ENCODE measurements around the gene LMBRD1. TPM values are rescaled to one million over a fixed set of nuclear protein-coding genes. Genes with fewer than 3 reads are reported as not detected.

Gene LMBRD1
- polyA plus RNA-seq, 1 of the 3 experiments (the other 2 are of a cell fraction): 6.5 TPM

- ChIA-PET CTCF (no interaction called here), POLR2A (no interaction called here)
- WGBS (ENCODE audit: low lambda C conversion rate): 4% methylated on average over 1 of the region's 1 CpG
Observed at GRCh38 chr6:69627625-69628024, 169.2 kb downstream of the LMBRD1 start.

GRCh38 chr6:69624944-69625343 lies 171.9 kb downstream of the LMBRD1 start:
- Histone ChIP-seq H2AFZ (ENCODE audit: low read depth) (no peak overlapping the region), H3K79me2 (ENCODE audit: insufficient read depth) (no peaks in the 10 kb centered on the region), H3K9ac (no peak overlapping the region), H3K9me2 (no peaks in the 10 kb centered on the region), H3K4me3 (ENCODE audit: low read depth in 2 of 2, low read length in 1 of 2) (no peak overlapping the region), H4K20me1 (ENCODE audit: insufficient read depth) (no peaks in the 10 kb centered on the region), H3K4me2 (no peak overlapping the region), H3K36me3 (replicated peaks in 1 of 2; ENCODE audit: control insufficient read depth in 1 of 2, insufficient read depth in 2 of 2, low read length in 1 of 2) (no peaks in the 10 kb centered on the region), H3K4me1 (ENCODE audit: control insufficient read depth in 1 of 2, insufficient read depth in 2 of 2, low read depth in 1 of 2, low read length in 1 of 2) (no peaks in the 10 kb centered on the region), H3K27ac (ENCODE audit: low read depth in 2 of 2, low read length in 1 of 2) (no peak overlapping the region), H3K27me3 (ENCODE audit: insufficient read depth) (no peaks in the 10 kb centered on the region), H3K9me3 (no peaks in the 10 kb centered on the region), H3F3A (replicated peaks; ENCODE audit: insufficient read depth) (no peaks in the 10 kb centered on the region)
- CTCF ChIA-PET: no interaction called here
- 42% methylated on average over 2 of the region's 2 CpGs for WGBS (ENCODE audit: low lambda C conversion rate)
- POLR2A ChIA-PET: no interaction called here
- no peak for DNase-seq
- TF ChIP-seq EP300 (IDR thresholded peaks at IDR 0.05; ENCODE audit: borderline replicate concordance in 1 of 2, low read depth in 1 of 2, low read length in 1 of 2) (no peak), ZBTB33 (IDR thresholded peaks at IDR 0.05; ENCODE audit: borderline replicate concordance, low read depth) (no peak), TAF1 (IDR thresholded peaks at IDR 0.05; ENCODE audit: borderline replicate concordance, low read depth, low read length) (no peak)

More at GRCh38 chr6:69627625-69628024, 169.2 kb downstream of the LMBRD1 start:
- no peaks in the 10 kb centered on the region for H3K9me3 ChIP-seq
- H3K4me1 ChIP-seq (ENCODE audit: control insufficient read depth in 1 of 2, insufficient read depth in 2 of 2, low read depth in 1 of 2, low read length in 1 of 2): no peaks in the 10 kb centered on the region
- TF ChIP-seq GABPA (IDR thresholded peaks at IDR 0.05; ENCODE audit: low read depth): no peak
- TF ChIP-seq TCF12 (IDR thresholded peaks at IDR 0.05): no peak
- TF ChIP-seq POLR2AphosphoS5 (IDR thresholded peaks at IDR 0.05; ENCODE audit: low read depth, low read length): no peak
- TF ChIP-seq EZH2phosphoT487 (IDR thresholded peaks at IDR 0.05; ENCODE audit: borderline replicate concordance, low read depth): no peak
- no peaks in the 10 kb centered on the region for H3K36me3 ChIP-seq (replicated peaks in 1 of 2; ENCODE audit: control insufficient read depth in 1 of 2, insufficient read depth in 2 of 2, low read length in 1 of 2)
- no peaks in the 10 kb centered on the region for H3K27me3 ChIP-seq (ENCODE audit: insufficient read depth)
- H3K27ac ChIP-seq (ENCODE audit: low read depth in 2 of 2, low read length in 1 of 2): no peak overlapping the region
- H2AFZ ChIP-seq (ENCODE audit: low read depth): no peak overlapping the region
- no peak overlapping the region for H3K9ac ChIP-seq
- H3K4me2 ChIP-seq: no peak overlapping the region
- DNase-seq: no peak
- H3K4me3 ChIP-seq (ENCODE audit: low read depth in 2 of 2, low read length in 1 of 2): no peak overlapping the region
- H3F3A ChIP-seq (replicated peaks; ENCODE audit: insufficient read depth): no peaks in the 10 kb centered on the region
- no peaks in the 10 kb centered on the region for H4K20me1 ChIP-seq (ENCODE audit: insufficient read depth)
- H3K9me2 ChIP-seq: no peaks in the 10 kb centered on the region
- no peaks in the 10 kb centered on the region for H3K79me2 ChIP-seq (ENCODE audit: insufficient read depth)

Other genes starting within 250 kb of the LMBRD1 start
- 0.10 and 0.15 TPM in 2 replicates for gene COL19A1, start 69.5 kb upstream of the LMBRD1 start, polyA plus RNA-seq (2012; rRNA removed)